HG02981 (cell line): Measurements from ENCODE around the gene DBNDD1.
A peak's percentile ranks its signal among the peaks of the same experiment; 100 is the strongest.
"Not testable (repeated sequence)": the region's sequence is repeated elsewhere in the genome, so short reads cannot be mapped to it uniquely, and the experiment has no call there.

Experiments
- ATAC-seq: cut with Tn5 transposase; IDR thresholded peaks from one replicate; pipeline ENCODE4 v1.9.1; 2021; ENCODE audit warnings: mild to moderate bottlenecking, moderate library complexity; ENCODE audit not compliant: unreplicated experiment

The DBNDD1 gene

GRCh38 chr16:90012991-90013745 lies 6.1 kb downstream of the DBNDD1 start:
- ATAC-seq: no peak

GRCh38 chr16:90011908-90012501 lies 7.3 kb downstream of the DBNDD1 start:
- no peak for ATAC-seq

- no peak for ATAC-seq
Measured at GRCh38 chr16:90011508-90011819, 7.8 kb downstream of the DBNDD1 start.

- no peak for ATAC-seq
Measured at GRCh38 chr16:90010676-90011507, 8.4 kb downstream of the DBNDD1 start.

GRCh38 chr16:90009172-90009899 lies 9.9 kb downstream of the DBNDD1 start:
- no peak for ATAC-seq

- ATAC-seq: peak; percentile 75
Measured at GRCh38 chr16:90008708-90009145, 10.5 kb downstream of the DBNDD1 start.

GRCh38 chr16:90007635-90008234 lies 11.5 kb downstream of the DBNDD1 start:
- not testable (repeated sequence) for ATAC-seq

- ATAC-seq: no peak
Measured at GRCh38 chr16:90007015-90007414, 12.2 kb downstream of the DBNDD1 start.

- ATAC-seq: no peak
Measured at GRCh38 chr16:90005956-90006663, 13.1 kb downstream of the DBNDD1 start.

- ATAC-seq: no peak
Measured at GRCh38 chr16:90004577-90004976, 14.7 kb downstream of the DBNDD1 start.

GRCh38 chr16:90002759-90003158 lies 16.5 kb downstream of the DBNDD1 start:
- ATAC-seq: no peak

GRCh38 chr16:90001761-90002503 lies 17.3 kb downstream of the DBNDD1 start:
- no peak for ATAC-seq

- ATAC-seq: no peak
Measured at GRCh38 chr16:90000733-90001427, 18.4 kb downstream of the DBNDD1 start.

GRCh38 chr16:89999831-90000574 lies 19.3 kb downstream of the DBNDD1 start:
- ATAC-seq: no peak

- no peak for ATAC-seq
Measured at GRCh38 chr16:89996178-89996489, 23.1 kb downstream of the DBNDD1 start.

GRCh38 chr16:89995475-89996177 lies 23.6 kb downstream of the DBNDD1 start:
- not testable (repeated sequence) for ATAC-seq

GRCh38 chr16:89994721-89995474 lies 24.4 kb downstream of the DBNDD1 start:
- not testable (repeated sequence) for ATAC-seq
